Ishikawa (cell line): ENCODE measurements around the gene RPS6KB1.

Experiments used
- CEBPB ChIP-seq: IDR thresholded peaks from 2 replicates; pipeline ENCODE4 v1.6.1; 2012
- CREB1 ChIP-seq: IDR thresholded peaks from 2 replicates; pipeline ENCODE4 v1.6.1; 2012; ENCODE audit warnings: low read depth
- EGR1 ChIP-seq: IDR thresholded peaks from 2 replicates; pipeline ENCODE4 v1.6.1; 2012
- EP300 ChIP-seq: IDR thresholded peaks from 2 replicates; pipeline ENCODE4 v1.6.1; 2012; ENCODE audit warnings: borderline replicate concordance
- FOXM1 ChIP-seq: IDR thresholded peaks from 2 replicates; pipeline ENCODE4 v1.6.1; 2012; ENCODE audit warnings: low read depth, borderline replicate concordance
- NFIC ChIP-seq: IDR thresholded peaks from 2 replicates; pipeline ENCODE4 v1.6.1; 2012
- RAD21 ChIP-seq: IDR thresholded peaks from 2 replicates; pipeline ENCODE4 v1.6.1; 2012; ENCODE audit warnings: low read depth
- TAF1 ChIP-seq: IDR thresholded peaks from 2 replicates; pipeline ENCODE4 v1.6.1; 2012; ENCODE audit warnings: low read depth, mild to moderate bottlenecking
- TCF12 ChIP-seq: IDR thresholded peaks from 2 replicates; pipeline ENCODE4 v1.6.1; 2012; ENCODE audit warnings: low read depth
- TEAD4 ChIP-seq: IDR thresholded peaks from 2 replicates; pipeline ENCODE4 v1.6.1; 2012
- YY1 ChIP-seq: IDR thresholded peaks from 2 replicates; pipeline ENCODE4 v1.6.1; 2012; ENCODE audit warnings: low read depth
- ZBTB7A ChIP-seq: IDR thresholded peaks from 2 replicates; pipeline ENCODE4 v1.6.1; 2012; ENCODE audit warnings: low read depth
- TF ChIP-seq, protein P1 (sequence below): IDR thresholded peaks from 2 replicates; pipeline ENCODE4 v1.6.1; 2012; ENCODE audit warnings: low read depth, mild to moderate bottlenecking
- TF ChIP-seq, protein P2 (sequence below): IDR thresholded peaks from 2 replicates; pipeline ENCODE4 v1.6.1; 2012
- TF ChIP-seq, protein P3 (sequence below): IDR thresholded peaks from 2 replicates; pipeline ENCODE4 v1.6.1; 2012

RPS6KB1 gene

DNA sequence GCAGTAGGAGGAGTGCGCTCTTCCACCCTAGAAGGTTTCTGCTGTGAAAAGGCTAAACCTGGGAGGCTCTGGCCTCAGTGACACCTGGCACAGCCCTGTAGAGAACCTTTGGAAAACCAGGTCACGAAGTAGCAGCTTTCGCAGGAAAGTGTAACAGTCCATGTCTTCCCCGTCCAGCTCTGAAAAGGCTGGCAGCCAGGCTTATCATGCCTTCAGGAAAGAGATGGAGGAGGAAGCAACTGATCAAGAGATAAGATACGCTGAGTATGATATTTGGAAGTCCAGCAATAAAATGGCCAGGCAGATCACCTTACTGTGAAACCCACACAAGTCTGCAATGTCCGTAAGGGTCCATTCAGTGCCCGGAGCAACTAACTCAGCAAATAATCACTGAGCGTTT lies 22.4 kb upstream of the RPS6KB1 start:
- TF ChIP-seq TCF12 (no peak), FOXM1 (no peak)

DNA sequence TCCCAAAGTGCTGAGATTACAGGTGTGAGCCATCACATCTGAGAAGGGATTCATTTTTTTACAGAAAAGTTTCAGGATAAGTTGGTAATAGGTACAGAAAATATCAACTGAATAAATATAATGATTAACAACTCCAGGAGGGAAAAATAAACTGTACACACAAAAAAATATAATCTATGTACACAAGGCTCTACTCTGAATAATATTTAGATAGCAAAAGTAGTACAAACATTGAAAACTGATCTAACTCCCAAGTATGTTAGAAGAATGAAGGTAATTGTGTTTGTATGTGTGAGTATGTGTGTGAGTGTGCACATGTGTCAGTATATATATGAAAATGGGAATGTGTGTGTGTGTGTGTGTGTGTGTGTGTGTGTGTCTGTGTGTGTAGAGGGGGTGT lies 20.6 kb upstream of the RPS6KB1 start:
- TF ChIP-seq RAD21 (no peak), NFIC (no peak), CEBPB (no peak), EP300 (no peak), CREB1 (no peak), ZBTB7A (no peak), YY1 (no peak)
- TF ChIP-seq, protein P1, sequence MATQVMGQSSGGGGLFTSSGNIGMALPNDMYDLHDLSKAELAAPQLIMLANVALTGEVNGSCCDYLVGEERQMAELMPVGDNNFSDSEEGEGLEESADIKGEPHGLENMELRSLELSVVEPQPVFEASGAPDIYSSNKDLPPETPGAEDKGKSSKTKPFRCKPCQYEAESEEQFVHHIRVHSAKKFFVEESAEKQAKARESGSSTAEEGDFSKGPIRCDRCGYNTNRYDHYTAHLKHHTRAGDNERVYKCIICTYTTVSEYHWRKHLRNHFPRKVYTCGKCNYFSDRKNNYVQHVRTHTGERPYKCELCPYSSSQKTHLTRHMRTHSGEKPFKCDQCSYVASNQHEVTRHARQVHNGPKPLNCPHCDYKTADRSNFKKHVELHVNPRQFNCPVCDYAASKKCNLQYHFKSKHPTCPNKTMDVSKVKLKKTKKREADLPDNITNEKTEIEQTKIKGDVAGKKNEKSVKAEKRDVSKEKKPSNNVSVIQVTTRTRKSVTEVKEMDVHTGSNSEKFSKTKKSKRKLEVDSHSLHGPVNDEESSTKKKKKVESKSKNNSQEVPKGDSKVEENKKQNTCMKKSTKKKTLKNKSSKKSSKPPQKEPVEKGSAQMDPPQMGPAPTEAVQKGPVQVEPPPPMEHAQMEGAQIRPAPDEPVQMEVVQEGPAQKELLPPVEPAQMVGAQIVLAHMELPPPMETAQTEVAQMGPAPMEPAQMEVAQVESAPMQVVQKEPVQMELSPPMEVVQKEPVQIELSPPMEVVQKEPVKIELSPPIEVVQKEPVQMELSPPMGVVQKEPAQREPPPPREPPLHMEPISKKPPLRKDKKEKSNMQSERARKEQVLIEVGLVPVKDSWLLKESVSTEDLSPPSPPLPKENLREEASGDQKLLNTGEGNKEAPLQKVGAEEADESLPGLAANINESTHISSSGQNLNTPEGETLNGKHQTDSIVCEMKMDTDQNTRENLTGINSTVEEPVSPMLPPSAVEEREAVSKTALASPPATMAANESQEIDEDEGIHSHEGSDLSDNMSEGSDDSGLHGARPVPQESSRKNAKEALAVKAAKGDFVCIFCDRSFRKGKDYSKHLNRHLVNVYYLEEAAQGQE: no peak

DNA sequence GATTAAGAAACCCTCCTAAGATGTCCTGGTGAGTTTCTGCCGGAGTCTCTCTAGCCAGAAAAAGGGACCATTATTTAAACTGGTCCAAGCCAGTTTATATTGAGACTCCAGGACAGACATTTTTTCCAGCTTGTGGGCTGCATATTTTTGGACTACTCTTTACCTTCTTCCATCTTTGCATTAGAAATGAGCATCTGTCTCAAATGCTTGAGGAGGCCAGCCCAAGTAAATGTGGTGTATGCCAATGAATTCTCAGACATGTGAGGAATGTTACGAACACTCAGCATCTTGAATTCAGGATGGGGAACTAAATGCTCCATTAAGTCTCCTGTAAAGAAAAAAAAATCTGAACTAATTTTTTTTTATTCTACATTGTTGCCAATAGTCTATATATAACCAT lies 18.5 kb upstream of the RPS6KB1 start:
- TF ChIP-seq, protein P2, sequence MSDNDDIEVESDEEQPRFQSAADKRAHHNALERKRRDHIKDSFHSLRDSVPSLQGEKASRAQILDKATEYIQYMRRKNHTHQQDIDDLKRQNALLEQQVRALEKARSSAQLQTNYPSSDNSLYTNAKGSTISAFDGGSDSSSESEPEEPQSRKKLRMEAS: no peak
- no peak for TF ChIP-seq EP300
- TF ChIP-seq YY1: no peak
- TF ChIP-seq, protein P3, sequence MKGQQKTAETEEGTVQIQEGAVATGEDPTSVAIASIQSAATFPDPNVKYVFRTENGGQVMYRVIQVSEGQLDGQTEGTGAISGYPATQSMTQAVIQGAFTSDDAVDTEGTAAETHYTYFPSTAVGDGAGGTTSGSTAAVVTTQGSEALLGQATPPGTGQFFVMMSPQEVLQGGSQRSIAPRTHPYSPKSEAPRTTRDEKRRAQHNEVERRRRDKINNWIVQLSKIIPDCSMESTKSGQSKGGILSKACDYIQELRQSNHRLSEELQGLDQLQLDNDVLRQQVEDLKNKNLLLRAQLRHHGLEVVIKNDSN: no peak

DNA sequence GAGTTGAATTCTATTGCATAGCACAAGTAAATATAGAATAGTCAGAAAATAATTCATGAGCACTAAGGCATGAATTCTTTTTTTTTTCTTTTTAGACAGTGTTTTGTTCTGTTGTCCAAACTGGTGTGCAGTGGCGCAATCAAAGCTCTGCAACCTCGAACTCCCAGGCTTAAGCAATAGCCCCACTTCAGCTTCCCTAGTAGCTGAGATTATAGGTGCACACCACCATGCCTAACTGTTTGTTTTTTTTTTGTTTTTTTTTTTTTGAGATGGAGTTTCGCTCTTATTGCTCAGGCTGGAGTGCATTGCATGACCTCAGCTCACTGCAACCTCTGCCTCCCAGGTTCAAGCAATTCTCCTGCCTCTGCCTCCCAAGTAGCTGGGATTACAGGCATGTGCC lies 16.8 kb upstream of the RPS6KB1 start:
- TF ChIP-seq CREB1 (no peak), EP300 (no peak), EGR1 (no peak), TCF12 (no peak), YY1 (no peak), RAD21 (no peak), NFIC (no peak), FOXM1 (no peak), CEBPB (no peak), ZBTB7A (no peak), TAF1 (no peak)
- TF ChIP-seq, protein P1: no peak
- TF ChIP-seq, protein P3: no peak

DNA sequence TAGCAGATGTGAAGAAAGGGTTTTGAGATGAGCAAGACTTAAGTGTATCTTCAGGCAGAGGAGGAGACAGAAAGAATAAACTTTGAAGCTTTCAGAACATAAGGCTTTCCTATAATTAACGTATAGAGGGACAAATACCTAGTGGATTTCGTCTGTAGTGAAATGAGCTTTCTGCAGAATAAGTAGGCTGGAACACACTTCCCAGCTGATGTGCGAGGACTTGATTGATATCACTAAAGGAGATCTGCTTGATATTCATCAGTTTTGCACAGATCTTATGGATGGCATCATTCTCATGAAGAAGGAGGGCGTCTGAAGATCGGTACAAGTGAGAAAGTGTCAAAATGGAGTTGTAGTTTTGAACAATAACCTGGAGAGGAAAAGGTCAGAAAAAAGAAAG lies 15.0 kb upstream of the RPS6KB1 start:
- no peak for TF ChIP-seq NFIC
- TF ChIP-seq YY1: no peak
- TF ChIP-seq TEAD4: no peak
- TF ChIP-seq FOXM1: no peak
- TF ChIP-seq RAD21: no peak
- TF ChIP-seq, protein P3: no peak
- no peak for TF ChIP-seq EGR1
- TF ChIP-seq CEBPB: no peak
- TF ChIP-seq, protein P1: no peak
- TF ChIP-seq ZBTB7A: no peak
- TF ChIP-seq TCF12: no peak
- TF ChIP-seq, protein P2: no peak
- TF ChIP-seq EP300: no peak
- no peak for TF ChIP-seq TAF1
- TF ChIP-seq CREB1: no peak
